HepG2 (cell line): ENCODE data around the gene TMEM120A. TPM values are rescaled to one million over a fixed set of nuclear protein-coding genes. Genes with fewer than 3 reads are reported as not detected.

Experiments
- ATAC-seq: fragments of 200-7000 bp; cut with Tn5 transposase; 3 replicates; pipeline ENCODE4 v1.9.1; 2020; ENCODE audit warnings: mild to moderate bottlenecking, moderate library complexity
- BruUV-seq: library from RNA; stranded (reverse); fragments of 400-500 nt; replicated peaks from 2 replicates; lab custom pipeline; 2021; lab: Mats Ljungman, UMichigan
- CTCF ChIA-PET: fragments of 300-600 bp; formaldehyde crosslinking; extraction: SDS; loops from one replicate; lab custom pipeline; 2021; ENCODE audit warnings: low total read pairs, inconsistent platforms, low intra/inter-chr PET ratio; lab: Yijun Ruan, JAX
- POLR2A ChIA-PET: fragments of 350-600 bp; sonication (Branson Sonifier 250); formaldehyde crosslinking; loops from one replicate; lab custom pipeline; 2020; ENCODE audit warnings: antibody characterized with exemption, inconsistent platforms; lab: Yijun Ruan, JAX
- DNase-seq: peaks from one replicate; pipeline ENCODE4 v3.0.0-alpha.2; 2015; ENCODE audit warnings: low spot score
- FAIRE-seq: peaks from 3 replicates; lab custom pipeline; 2011; peaks lifted over from hg19 to GRCh38; lab: Jason Lieb, UNC
- H2AFZ ChIP-seq: one replicate; pipeline ENCODE4 v1.6.1; 2011; ENCODE audit warnings: low read length, inconsistent platforms
- H3K27ac ChIP-seq: fragments of 300-600 bp; 3 replicates; pipeline ENCODE4 v1.8.0; 2011; ENCODE audit warnings: mixed run types, mild to moderate bottlenecking, mixed read lengths, low read length, inconsistent platforms; ENCODE audit not compliant: insufficient read depth; ENCODE audit errors: extremely low read length
- H3K27me3 ChIP-seq, 2 experiments: fragments of 200-600 bp in 1 of 2; 2 replicates in 1 of 2; 3 replicates in 1 of 2; pipeline versions ENCODE4 v1.6.0 to v1.8.0; 2011; ENCODE audit warnings: low read length in 2 of 2, mild to moderate bottlenecking in 2 of 2, moderate library complexity in 2 of 2, inconsistent platforms in 1 of 2; ENCODE audit not compliant: insufficient read depth in 2 of 2, control insufficient read depth in 1 of 2
- H3K36me3 ChIP-seq, 2 experiments: fragments of 200-600 bp in 1 of 2; replicated peaks in 1 of 2; 2 replicates in 1 of 2; 3 replicates in 1 of 2; pipeline versions ENCODE4 v1.5.1 to v1.8.0; 2011; ENCODE audit warnings: low read length in 2 of 2, inconsistent platforms in 1 of 2; ENCODE audit not compliant: insufficient read depth in 2 of 2, control insufficient read depth in 1 of 2
- H3K4me1 ChIP-seq: 2 replicates; pipeline ENCODE4 v1.5.1; 2012; ENCODE audit warnings: low read length, inconsistent platforms; ENCODE audit not compliant: insufficient read depth
- H3K4me2 ChIP-seq: 2 replicates; pipeline ENCODE4 v1.6.0; 2011; ENCODE audit warnings: low read depth, low read length, inconsistent platforms
- H3K4me3 ChIP-seq, 3 experiments: fragments of 200-600 bp in 1 of 3; sonication (generic), shearing (Covaris generic) in 1 of 3; replicated peaks in 1 of 3; 2 replicates each; pipeline ENCODE4 v1.5.1; 2011 to 2016; ENCODE audit warnings: low read length in 3 of 3, inconsistent platforms in 2 of 3, low read depth in 2 of 3, mild to moderate bottlenecking in 2 of 3, control low read depth in 1 of 3, mixed read lengths in 1 of 3; ENCODE audit not compliant: insufficient read depth in 1 of 3
- H3K79me2 ChIP-seq: one replicate; pipeline ENCODE4 v1.6.1; 2011; ENCODE audit warnings: low read length, inconsistent platforms; ENCODE audit not compliant: insufficient read depth
- H3K9ac ChIP-seq: 2 replicates; pipeline ENCODE4 v1.6.0; 2011; ENCODE audit warnings: mild to moderate bottlenecking, low read depth, low read length, inconsistent platforms; ENCODE audit not compliant: insufficient read depth
- H3K9me3 ChIP-seq: 2 replicates; pipeline ENCODE4 v1.5.1; 2012; ENCODE audit warnings: mild to moderate bottlenecking, low read length
- H4K20me1 ChIP-seq: 2 replicates; pipeline ENCODE4 v1.6.0; 2011; ENCODE audit warnings: inconsistent platforms, mild to moderate bottlenecking, low read length, moderate library complexity; ENCODE audit not compliant: insufficient read depth
- CREBL2 ChIP-seq: sonication (generic); formaldehyde crosslinking; IDR thresholded peaks from 2 replicates; pipeline ENCODE4 v1.8.1; 2023; ENCODE audit warnings: missing genetic modification reagents, mild to moderate bottlenecking, borderline replicate concordance
- ELF1 ChIP-seq: sonication (generic); formaldehyde crosslinking; IDR thresholded peaks from 2 replicates; pipeline ENCODE4 v1.4.0; 2020; ENCODE audit warnings: missing genetic modification reagents
- ELK4 ChIP-seq: sonication (generic); formaldehyde crosslinking; IDR thresholded peaks from 2 replicates; pipeline ENCODE4 v1.9.0; 2021; ENCODE audit warnings: missing genetic modification reagents, borderline replicate concordance
- GMEB2 ChIP-seq: IDR thresholded peaks from 2 replicates; pipeline ENCODE4 v1.6.1; 2016; ENCODE audit warnings: missing biosample characterization, missing genetic modification reagents, low read depth
- KLF16 ChIP-seq, 2 experiments: sonication (generic) in 1 of 2; formaldehyde crosslinking in 1 of 2; IDR thresholded peaks; 2 replicates each; pipeline versions ENCODE4 v1.6.1 to v1.8.0; 2016 to 2023; ENCODE audit warnings: missing genetic modification reagents in 2 of 2, missing compliant biosample characterization in 1 of 2
- PBX2 ChIP-seq: IDR thresholded peaks from 2 replicates; pipeline ENCODE4 v1.6.1; 2016; ENCODE audit warnings: control low read depth
- RELA ChIP-seq: sonication (generic); formaldehyde crosslinking; IDR thresholded peaks from 2 replicates; pipeline ENCODE4 v1.4.0; 2020; ENCODE audit warnings: missing genetic modification reagents
- RNF2 ChIP-seq: fragments of 450-650 bp; conservative IDR thresholded peaks from 2 replicates; pipeline ENCODE4 v1.6.1; 2016; ENCODE audit warnings: low read depth
- ZBTB10 ChIP-seq: sonication (generic); formaldehyde crosslinking; IDR thresholded peaks from 2 replicates; pipeline ENCODE4 v1.4.0; 2020; ENCODE audit warnings: missing genetic modification reagents, borderline replicate concordance
- ZBTB42 ChIP-seq: sonication (generic); formaldehyde crosslinking; IDR thresholded peaks from 2 replicates; pipeline ENCODE4 v1.5.0; 2020; ENCODE audit warnings: mild to moderate bottlenecking, missing genetic modification reagents
- ZNF687 ChIP-seq: sonication (generic); formaldehyde crosslinking; IDR thresholded peaks from 2 replicates; pipeline ENCODE4 v1.5.1; 2020; ENCODE audit warnings: mild to moderate bottlenecking, missing genetic modification reagents, moderate library complexity
- ZNF720 ChIP-seq: sonication (generic); formaldehyde crosslinking; IDR thresholded peaks from 2 replicates; pipeline ENCODE4 v1.4.0; 2020; ENCODE audit warnings: missing genetic modification reagents
- WGBS: methylation state at CpG from one replicate; pipeline ENCODE4 v1.1.6; 2017; ENCODE audit warnings: low lambda C conversion rate; 5-methylcytosine and 5-hydroxymethylcytosine counted together
- in situ Hi-C: cut with HindIII; loops from 2 replicates; pipeline ENCODE4 v1.10.0; 2017; ENCODE audit warnings: low pct_unique_long_range_greater_than_20kb; ENCODE audit not compliant: extremely low pct_ligation_motif_present
- intact Hi-C: fragments of 100-400 bp; cut with micrococcal nuclease; formaldehyde crosslinking; loops from one replicate; pipeline ENCODE4 v1.10.0; 2022; ENCODE audit not compliant: unreplicated experiment
- polyA plus RNA-seq, 8 experiments: library from polyadenylated mRNA; depleted of rRNA in 3 of 8; stranded (reverse) in 7 of 8; unstranded in 1 of 8; fragments of >200 nt; fragmentation: Illumina TruSeq in 4 of 8; extraction: Trizol in 4 of 8; gene quantifications; 2 replicates each; pipeline versions ENCODE4 v1.2.1 to v1.2.3, GENCODE V29; 2011 to 2016; ENCODE audit warnings: low read depth in 4 of 8, missing spikeins in 1 of 8, mixed read lengths in 1 of 8; ENCODE audit not compliant: insufficient read depth in 1 of 8
- total RNA-seq, 5 experiments: library from RNA; depleted of rRNA; stranded (reverse); fragments of >200 nt; fragmentation: Illumina TruSeq; extraction: Trizol; gene quantifications; 2 replicates each; pipeline ENCODE4 v1.2.3, GENCODE V29; 2016; ENCODE audit warnings: low read depth in 1 of 5

The TMEM120A gene
- total and polyA plus RNA-seq, 2 of the 13 experiments (the other 11 are each of a cell fraction or from before 2014, with no cell fraction given): 40.3 to 102 TPM

- no TSS peak for BruUV-seq
- no peak for DNase-seq
- intact Hi-C loops: loop anchor here (2.0 to 5.0 kb wide), 2 partner anchors 41 to 97 kb away; no protein-coding TSS in a partner anchor
- peaks cover 68% of the 10 kb centered on the region for H3K79me2 ChIP-seq
- no peak overlapping the region for H2AFZ ChIP-seq
- peaks cover 35 to 84% of the 10 kb centered on the region in 2 experiments for H3K36me3 ChIP-seq
- ChIA-PET POLR2A (interaction anchor here (1.1 to 1.3 kb wide), 2 partner anchors 43 to 56 kb away, joined by 3 to 4 read pairs; no protein-coding TSS in a partner anchor), CTCF (no interaction called here)
- WGBS: 91% methylated on average over 8 of the region's 9 CpGs
- 0 out of 2 replicates have a peak overlapping the region, but pooled peaks have one; percentile 23 for H3K9ac ChIP-seq
- H3K4me3 ChIP-seq: no peak overlapping the region
- H3K4me1 ChIP-seq: peaks cover 51% of the 10 kb centered on the region
- peak; percentile 25 for ATAC-seq
- peaks cover 52% of the 10 kb centered on the region for H4K20me1 ChIP-seq
- H3K27me3 ChIP-seq: no peaks in the 10 kb centered on the region
- no peak for FAIRE-seq
- in situ Hi-C loops: loop anchor here (5.0 kb wide), 1 partner anchor 86 kb away; the partner anchor contains the start of gene RHBDD2
- H3K9me3 ChIP-seq: no peaks in the 10 kb centered on the region
- H3K4me2 ChIP-seq: no peak overlapping the region
- H3K27ac ChIP-seq: peak overlapping the region; percentile 71
- TF ChIP-seq ZBTB10 (CRISPR knock-in tag): no peak
- TF ChIP-seq KLF16 (CRISPR knock-in tag; IDR thresholded peaks at IDR 0.05): no peak
- no peak for TF ChIP-seq ZBTB42 (CRISPR knock-in tag)
- no peak for TF ChIP-seq PBX2 (CRISPR knock-in tag)
- TF ChIP-seq ELK4 (CRISPR knock-in tag): no peak
- TF ChIP-seq ZNF720 (CRISPR knock-in tag): no peak
- no peak for TF ChIP-seq RNF2
- TF ChIP-seq ELF1 (CRISPR knock-in tag): no peak
- no peak for TF ChIP-seq RELA
- TF ChIP-seq ZNF687 (CRISPR knock-in tag): peak; percentile 73
- no peak for TF ChIP-seq CREBL2
- TF ChIP-seq GMEB2 (CRISPR knock-in tag): no peak
These were observed 30.9 kb downstream of the TMEM120A start for GRCh38 chr7:75963381-75963995.
